Testis (tissue), 2 donors: Measurements from ENCODE around the gene CRHBP.

Experiments
- POLR2A ChIP-seq: fragments of 450-650 bp; IDR thresholded peaks from one replicate; pipeline ENCODE4 v1.6.1; 2017; ENCODE audit warnings: antibody characterized with exemption, mild to moderate bottlenecking, moderate library complexity
- TF ChIP-seq, protein P1 (sequence below), 3 experiments: fragments of 450-650 bp in 2 of 3; fragments of 200-600 bp in 1 of 3; sonication (generic) in 1 of 3; IDR thresholded peaks; one replicate each; pipeline ENCODE4 v1.5.1; 2016 to 2019; ENCODE audit warnings: antibody characterized with exemption in 3 of 3, mild to moderate bottlenecking in 2 of 3, moderate library complexity in 1 of 3

- TF ChIP-seq, protein P1, sequence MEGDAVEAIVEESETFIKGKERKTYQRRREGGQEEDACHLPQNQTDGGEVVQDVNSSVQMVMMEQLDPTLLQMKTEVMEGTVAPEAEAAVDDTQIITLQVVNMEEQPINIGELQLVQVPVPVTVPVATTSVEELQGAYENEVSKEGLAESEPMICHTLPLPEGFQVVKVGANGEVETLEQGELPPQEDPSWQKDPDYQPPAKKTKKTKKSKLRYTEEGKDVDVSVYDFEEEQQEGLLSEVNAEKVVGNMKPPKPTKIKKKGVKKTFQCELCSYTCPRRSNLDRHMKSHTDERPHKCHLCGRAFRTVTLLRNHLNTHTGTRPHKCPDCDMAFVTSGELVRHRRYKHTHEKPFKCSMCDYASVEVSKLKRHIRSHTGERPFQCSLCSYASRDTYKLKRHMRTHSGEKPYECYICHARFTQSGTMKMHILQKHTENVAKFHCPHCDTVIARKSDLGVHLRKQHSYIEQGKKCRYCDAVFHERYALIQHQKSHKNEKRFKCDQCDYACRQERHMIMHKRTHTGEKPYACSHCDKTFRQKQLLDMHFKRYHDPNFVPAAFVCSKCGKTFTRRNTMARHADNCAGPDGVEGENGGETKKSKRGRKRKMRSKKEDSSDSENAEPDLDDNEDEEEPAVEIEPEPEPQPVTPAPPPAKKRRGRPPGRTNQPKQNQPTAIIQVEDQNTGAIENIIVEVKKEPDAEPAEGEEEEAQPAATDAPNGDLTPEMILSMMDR (IDR thresholded peaks at IDR 0.05): no peak
- TF ChIP-seq POLR2A: no peak
Measured at GRCh38 chr5:77017668-77018067, 64.8 kb downstream of the CRHBP start.
